ENCODE measurements around the gene GEMIN7. TPM values are rescaled to one million over a fixed set of nuclear protein-coding genes. Genes with fewer than 3 reads are reported as not detected.
A peak's percentile ranks its signal among the peaks of the same experiment; 100 is the strongest.

GEMIN7 gene
- total RNA-seq, 2 donors from 2014 or later, result 56.9 to 57.2 TPM

DNA sequence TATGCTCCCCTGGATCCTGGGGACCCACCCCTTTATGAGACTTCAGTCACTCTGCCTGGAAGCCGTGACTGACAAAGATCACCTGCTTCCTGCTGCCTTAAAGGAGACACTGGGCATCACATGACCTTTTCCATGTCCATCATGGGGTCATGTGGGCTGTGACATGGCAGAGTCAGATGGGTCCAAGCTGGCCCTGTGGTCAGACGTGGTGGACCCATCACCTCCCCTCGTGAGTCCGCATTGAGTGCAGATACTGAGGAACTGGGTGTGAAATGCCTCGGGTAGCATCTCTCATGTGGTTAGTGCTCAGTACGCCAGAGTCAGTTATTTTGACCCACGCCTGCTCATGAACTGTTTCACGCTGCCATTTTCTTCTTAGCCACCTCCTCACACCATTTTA, 54.6 kb downstream of the GEMIN7 start:
- no peaks in the 10 kb centered on the region for H3K4me1 Mint-ChIP-seq
- no peak for ATAC-seq (replicated peaks)
- H3K27me3 Mint-ChIP-seq, result no peaks in the 10 kb centered on the region
- H3K36me3 Mint-ChIP-seq (ENCODE audit: low read depth), result no peaks in the 10 kb centered on the region
- no peaks in the 10 kb centered on the region for H3K9me3 Mint-ChIP-seq
- no peak overlapping the region for H3K4me3 Mint-ChIP-seq
- peak overlapping the region; percentile 80 for H3K27ac Mint-ChIP-seq

DNA sequence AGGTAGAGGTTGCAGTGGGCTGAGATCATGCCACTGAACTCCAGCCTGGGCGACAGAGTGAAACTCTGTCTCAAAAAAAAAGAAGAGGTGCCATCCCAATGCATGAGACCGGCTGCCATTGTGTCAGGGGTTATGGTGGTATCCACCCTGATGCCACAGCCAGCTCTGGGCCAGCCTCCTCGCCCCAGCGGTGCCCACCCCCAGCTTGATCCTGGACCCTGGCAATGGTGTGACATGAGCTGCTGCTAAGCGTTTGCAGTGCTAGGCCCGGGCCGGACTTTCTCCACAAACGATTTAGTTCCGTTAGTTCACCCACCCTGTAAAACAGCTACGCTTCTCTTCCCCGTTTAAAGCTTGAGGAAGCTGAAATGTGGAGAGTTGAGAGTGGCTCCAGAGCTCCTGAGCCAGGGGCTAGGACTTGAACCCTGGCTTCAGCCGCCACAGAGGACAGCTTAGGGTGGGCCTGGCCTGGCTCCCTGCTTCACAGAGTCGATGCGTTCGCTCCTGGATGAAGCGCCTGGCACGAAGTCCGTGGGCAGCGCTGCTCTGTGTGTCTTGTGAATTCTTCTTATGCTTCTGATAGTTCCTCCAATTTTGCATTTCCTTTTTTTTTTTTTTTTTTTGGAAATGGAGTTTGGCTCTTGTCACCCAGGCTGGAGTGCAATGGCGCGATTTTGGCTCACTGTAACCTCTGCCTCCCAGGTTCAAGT, 56.3 kb downstream of the GEMIN7 start:
- no peak overlapping the region for H3K4me3 Mint-ChIP-seq
- H3K27ac Mint-ChIP-seq, result no peak overlapping the region
- no peak for ATAC-seq (replicated peaks)
- no peaks in the 10 kb centered on the region for H3K4me1 Mint-ChIP-seq
- H3K9me3 Mint-ChIP-seq, result no peaks in the 10 kb centered on the region
- H3K27me3 Mint-ChIP-seq, result no peaks in the 10 kb centered on the region
- H3K36me3 Mint-ChIP-seq (ENCODE audit: low read depth), result no peaks in the 10 kb centered on the region

DNA sequence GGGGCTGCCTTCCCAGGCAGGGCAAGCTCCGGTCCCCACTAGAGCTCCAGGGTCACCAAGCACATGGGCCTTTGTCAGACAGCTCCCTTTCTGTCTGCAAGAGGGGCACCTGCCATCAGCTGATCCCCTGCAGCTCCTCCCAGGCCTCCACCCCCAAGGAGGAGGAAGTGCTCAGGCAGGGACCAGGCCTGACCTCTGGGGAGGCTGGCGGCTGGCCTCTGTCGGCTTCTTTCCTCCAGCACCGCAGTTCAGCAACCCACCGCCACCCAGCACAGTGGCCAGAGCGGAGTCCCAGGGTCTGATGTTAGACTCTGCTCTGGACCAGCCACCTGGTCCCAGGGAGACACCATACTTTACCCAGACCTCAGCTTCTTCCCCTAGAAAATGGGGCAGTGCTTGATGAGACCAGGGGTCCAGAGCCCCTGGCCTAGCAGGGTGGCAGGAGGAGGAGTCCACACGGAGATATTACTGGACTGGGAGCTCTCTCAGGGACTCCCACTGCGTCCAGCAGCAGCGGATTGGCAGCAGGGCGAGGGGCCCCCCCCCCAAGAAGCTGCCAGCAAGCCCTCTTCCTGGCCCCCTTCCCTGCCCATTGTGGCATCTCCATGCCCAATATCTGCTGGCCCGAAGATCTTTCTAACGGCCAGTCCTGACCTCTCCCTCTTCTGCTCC, 57.6 kb downstream of the GEMIN7 start:
- H3K9me3 Mint-ChIP-seq, result no peaks in the 10 kb centered on the region
- H3K36me3 Mint-ChIP-seq (ENCODE audit: low read depth), result peaks cover 5% of the 10 kb centered on the region
- H3K27me3 Mint-ChIP-seq, result no peaks in the 10 kb centered on the region
- no peak for ATAC-seq (replicated peaks)
- H3K4me1 Mint-ChIP-seq, result no peaks in the 10 kb centered on the region
- no peak overlapping the region for H3K4me3 Mint-ChIP-seq
- no peak overlapping the region for H3K27ac Mint-ChIP-seq

GRCh38 chr19:45137179-45137761, 58.2 kb downstream of the GEMIN7 start:
- H3K27me3 Mint-ChIP-seq, result no peaks in the 10 kb centered on the region
- H3K9me3 Mint-ChIP-seq, result no peaks in the 10 kb centered on the region
- H3K27ac Mint-ChIP-seq, result no peak overlapping the region
- ATAC-seq (replicated peaks), result no peak
- no peaks in the 10 kb centered on the region for H3K4me1 Mint-ChIP-seq
- peaks cover 7% of the 10 kb centered on the region for H3K36me3 Mint-ChIP-seq (ENCODE audit: low read depth)
- H3K4me3 Mint-ChIP-seq, result no peak overlapping the region

DNA sequence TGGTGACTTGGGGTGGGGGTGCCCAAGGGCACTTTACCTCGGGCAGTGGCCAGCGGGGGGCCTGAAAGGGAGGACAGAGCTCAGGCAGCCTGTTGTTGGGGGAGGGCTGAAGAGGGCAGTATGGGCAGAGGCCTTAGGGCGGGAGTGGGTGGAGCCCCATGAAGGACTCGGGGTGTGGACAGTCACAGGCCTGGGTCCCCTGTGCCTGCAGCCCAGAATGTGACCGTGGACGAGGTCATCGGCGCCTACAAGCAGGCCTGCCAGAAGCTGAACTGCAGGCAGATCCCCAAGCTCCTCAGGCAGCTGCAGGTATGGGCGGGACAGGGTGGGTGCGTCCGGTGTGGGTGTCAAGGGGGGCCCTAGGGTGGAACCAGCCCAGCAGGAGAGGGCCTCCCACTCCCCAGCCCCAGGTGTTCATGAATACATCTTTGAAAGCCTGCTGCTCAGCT, 59.3 kb downstream of the GEMIN7 start:
- H3K27me3 Mint-ChIP-seq, result no peaks in the 10 kb centered on the region
- ATAC-seq (replicated peaks), result no peak
- no peaks in the 10 kb centered on the region for H3K9me3 Mint-ChIP-seq
- H3K36me3 Mint-ChIP-seq (ENCODE audit: low read depth), result peaks cover 16% of the 10 kb centered on the region
- H3K27ac Mint-ChIP-seq, result no peak overlapping the region
- no peak overlapping the region for H3K4me3 Mint-ChIP-seq
- peaks cover 5% of the 10 kb centered on the region for H3K4me1 Mint-ChIP-seq

DNA sequence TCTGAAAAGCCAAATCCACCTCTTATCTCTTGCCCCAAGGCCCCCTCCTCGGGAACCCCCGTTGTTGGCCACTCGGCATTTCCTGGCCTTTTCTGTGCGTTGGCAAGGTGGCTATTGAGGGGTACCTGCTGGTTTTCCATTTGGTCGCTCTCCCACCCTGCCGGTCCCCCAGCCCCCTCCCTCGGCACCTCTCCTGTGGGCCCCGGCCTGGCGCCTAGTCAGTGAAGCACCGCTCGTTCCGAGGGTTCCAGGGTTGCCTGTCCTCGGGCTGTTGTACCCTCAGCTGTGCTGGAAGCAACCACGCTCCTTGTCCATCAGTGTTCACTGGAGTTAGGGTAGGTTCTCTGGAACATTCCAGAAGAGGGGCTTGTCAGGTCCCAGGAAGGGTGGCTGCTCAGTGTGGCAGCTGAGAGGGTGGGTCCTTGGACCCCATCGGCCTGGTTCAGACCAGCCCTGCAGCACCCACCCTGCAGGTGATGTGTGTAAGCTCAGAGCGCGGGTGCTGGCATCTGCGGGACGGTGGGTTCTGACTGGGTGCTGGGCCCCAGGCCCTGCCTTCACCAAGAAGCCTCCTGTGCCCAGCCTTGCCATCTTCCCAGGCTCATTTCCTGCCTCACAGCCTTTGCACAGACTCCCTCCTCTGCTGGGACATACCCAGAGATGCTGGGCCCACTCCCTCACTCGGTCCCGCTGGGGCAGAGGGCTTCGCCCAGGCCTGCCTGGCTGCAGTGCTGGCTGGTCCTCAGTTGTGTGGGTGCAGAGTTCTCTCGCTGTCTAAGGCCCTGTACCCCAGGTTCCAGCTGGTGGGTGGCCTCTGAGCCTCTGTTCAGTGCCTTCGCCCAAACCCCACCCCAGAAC, 60.5 kb downstream of the GEMIN7 start:
- Mint-ChIP-seq H3K27ac (no peak overlapping the region), H3K4me1 (peaks cover 5% of the 10 kb centered on the region), H3K36me3 (ENCODE audit: low read depth) (peaks cover 16% of the 10 kb centered on the region), H3K4me3 (no peak overlapping the region), H3K9me3 (no peaks in the 10 kb centered on the region), H3K27me3 (no peaks in the 10 kb centered on the region)
- ATAC-seq (replicated peaks), result no peak

GRCh38 chr19:45140144-45140503, 61.1 kb downstream of the GEMIN7 start:
- peaks cover 16% of the 10 kb centered on the region for H3K36me3 Mint-ChIP-seq (ENCODE audit: low read depth)
- peaks cover 5% of the 10 kb centered on the region for H3K4me1 Mint-ChIP-seq
- no peak overlapping the region for H3K27ac Mint-ChIP-seq
- no peaks in the 10 kb centered on the region for H3K9me3 Mint-ChIP-seq
- H3K27me3 Mint-ChIP-seq, result no peaks in the 10 kb centered on the region
- ATAC-seq (replicated peaks), result no peak
- H3K4me3 Mint-ChIP-seq, result no peak overlapping the region

- Mint-ChIP-seq H3K27ac (no peak overlapping the region), H3K36me3 (ENCODE audit: low read depth) (peaks cover 16% of the 10 kb centered on the region), H3K9me3 (no peaks in the 10 kb centered on the region), H3K4me3 (no peak overlapping the region), H3K4me1 (peaks cover 5% of the 10 kb centered on the region), H3K27me3 (no peaks in the 10 kb centered on the region)
- no peak for ATAC-seq (replicated peaks)
These were observed 61.5 kb downstream of the GEMIN7 start for GRCh38 chr19:45140533-45140932.

Other genes with a start within 250 kb of the GEMIN7 start
- gene NECTIN2, start 233.0 kb upstream of the GEMIN7 start, total RNA-seq, result under 1 TPM; 0.45 to 0.64 TPM
- 100 to 1,000 TPM in 1 of 2 donors, 10 to 100 TPM in 1; 55.3 to 165 TPM for gene TOMM40, start 188.0 kb upstream of the GEMIN7 start, total RNA-seq
- 1 to 10 TPM in 1 of 2 donors, under 1 TPM in 1; 0.91 to 2.2 TPM for gene APOE, start 173.5 kb upstream of the GEMIN7 start, total RNA-seq
- gene APOC1, start 164.7 kb upstream of the GEMIN7 start, total RNA-seq, result 1 to 10 TPM in 1 of 2 donors, under 1 TPM in 1; 0.89 to 1.6 TPM
- gene APOC4, start 137.0 kb upstream of the GEMIN7 start, total RNA-seq, result not detected
- not detected for gene APOC2, start 133.2 kb upstream of the GEMIN7 start, total RNA-seq
- gene CLPTM1, start 123.9 kb upstream of the GEMIN7 start, total RNA-seq, result 10 to 100 TPM; 60.2 to 80.5 TPM
- gene RELB, start 77.8 kb upstream of the GEMIN7 start, total RNA-seq, result 10 to 100 TPM; 41.4 to 52.0 TPM
- gene CLASRP, start 40.2 kb upstream of the GEMIN7 start, total RNA-seq, result 10 to 100 TPM; 87.5 TPM
- 10 to 100 TPM in 1 of 2 donors, 1 to 10 TPM in 1; 6.7 to 11.6 TPM for gene ZNF296, start 2.8 kb upstream of the GEMIN7 start, total RNA-seq
- 10 to 100 TPM; 19.8 to 27.7 TPM for gene PPP1R37, start 13.9 kb downstream of the GEMIN7 start, total RNA-seq
- gene NKPD1, start 81.7 kb downstream of the GEMIN7 start, total RNA-seq, result under 1 TPM; 0.06 to 0.40 TPM
- 10 to 100 TPM; 12.9 to 32.1 TPM for gene TRAPPC6A, start 99.0 kb downstream of the GEMIN7 start, total RNA-seq
- 10 to 100 TPM; 13.9 to 16.7 TPM for gene BLOC1S3, start 99.5 kb downstream of the GEMIN7 start, total RNA-seq
- not detected for gene EXOC3L2, start 166.1 kb downstream of the GEMIN7 start, total RNA-seq
- 10 to 100 TPM; 21.8 to 26.6 TPM for gene MARK4, start 172.0 kb downstream of the GEMIN7 start, total RNA-seq
- not detected for gene CKM, start 243.6 kb downstream of the GEMIN7 start, total RNA-seq

Data from activated T-helper 17 cell treated with anti-CD3 and anti-CD28 coated beads, Interleukin-2, amount 50 U/mL, for 72 hours (primary cell).